ENCODE results near the gene STXBP6.
"Not testable (repeated sequence)": the region's sequence is repeated elsewhere in the genome, so short reads cannot be mapped to it uniquely, and the experiment has no call there.

The STXBP6 gene

DNA sequence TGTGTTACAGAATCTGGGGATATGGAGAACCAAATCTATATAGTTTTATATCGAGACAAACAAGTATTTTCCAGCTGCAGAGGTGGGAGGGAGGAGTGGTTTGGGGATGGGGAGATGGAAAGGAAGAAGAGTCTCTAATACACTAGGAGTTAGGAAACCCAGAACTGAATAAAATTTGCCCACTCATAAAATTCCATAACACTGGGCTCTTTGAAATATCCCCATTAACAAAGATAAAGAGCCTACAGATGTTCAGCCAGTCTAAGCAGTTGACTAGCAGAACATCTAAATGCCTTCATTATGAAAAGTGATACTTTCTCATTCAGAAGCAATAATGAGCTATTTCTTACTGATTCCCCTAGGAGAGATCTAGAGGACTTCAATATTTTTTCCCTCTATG, 264.2 kb downstream of the STXBP6 start:
- DNase-seq, result no peak

DNA sequence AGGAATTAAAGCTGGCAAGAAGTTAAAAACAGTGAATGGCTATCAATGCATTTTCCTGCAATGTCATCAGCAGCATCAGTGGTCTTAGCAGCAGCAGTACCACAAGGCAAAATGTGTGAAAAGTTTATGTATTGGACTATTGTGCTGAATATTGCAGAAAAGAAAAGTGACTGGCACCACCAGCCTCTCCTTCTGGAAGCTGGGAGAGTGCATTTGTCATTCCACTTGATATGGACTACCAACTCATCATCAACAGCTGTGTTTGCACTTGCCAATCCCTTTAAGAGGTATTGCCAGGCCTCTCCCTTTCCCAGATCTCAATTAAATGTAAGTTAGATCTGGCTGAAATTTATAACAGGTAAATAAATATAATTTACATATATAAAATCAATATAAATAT, 265.0 kb downstream of the STXBP6 start:
- no peak for DNase-seq

DNA sequence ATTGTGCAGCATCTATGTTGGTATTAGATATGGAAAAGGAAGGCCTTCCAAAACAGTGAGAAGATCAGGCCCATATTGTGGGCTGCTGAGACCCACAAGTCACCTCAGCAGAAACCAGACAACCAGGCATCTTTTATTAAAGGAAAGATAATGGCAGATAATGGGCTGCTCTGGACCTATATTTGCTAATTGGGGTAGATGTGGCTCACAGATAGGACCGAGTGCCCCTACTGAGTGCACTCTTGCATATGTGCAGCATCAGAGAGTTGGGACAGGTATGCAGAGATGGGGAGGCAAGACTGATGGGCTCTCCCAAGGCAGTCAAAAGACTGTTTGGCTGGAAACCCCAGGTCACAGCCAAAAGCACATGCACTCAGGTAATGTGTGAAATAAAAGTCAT, 266.2 kb downstream of the STXBP6 start:
- no peak for DNase-seq

DNA sequence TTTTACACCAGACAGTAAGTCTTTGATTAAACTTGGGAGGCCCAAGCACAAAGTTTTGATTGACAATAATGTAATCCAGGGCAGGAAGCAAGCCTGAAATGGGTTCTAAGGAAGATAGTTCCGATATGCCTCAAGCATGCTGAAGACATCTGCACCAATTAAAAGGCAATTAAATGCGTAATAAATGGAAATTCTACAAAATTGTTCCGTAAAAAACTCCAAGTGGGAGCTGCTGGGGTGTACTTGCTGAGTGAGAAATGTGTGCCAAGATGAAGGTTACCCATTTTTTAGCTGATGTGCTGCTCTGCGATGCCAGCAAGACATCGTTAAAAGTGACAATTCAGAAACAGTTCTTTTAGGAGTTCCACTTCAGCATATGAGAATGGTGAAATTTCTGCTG, 269.7 kb downstream of the STXBP6 start:
- no peak for DNase-seq

DNA sequence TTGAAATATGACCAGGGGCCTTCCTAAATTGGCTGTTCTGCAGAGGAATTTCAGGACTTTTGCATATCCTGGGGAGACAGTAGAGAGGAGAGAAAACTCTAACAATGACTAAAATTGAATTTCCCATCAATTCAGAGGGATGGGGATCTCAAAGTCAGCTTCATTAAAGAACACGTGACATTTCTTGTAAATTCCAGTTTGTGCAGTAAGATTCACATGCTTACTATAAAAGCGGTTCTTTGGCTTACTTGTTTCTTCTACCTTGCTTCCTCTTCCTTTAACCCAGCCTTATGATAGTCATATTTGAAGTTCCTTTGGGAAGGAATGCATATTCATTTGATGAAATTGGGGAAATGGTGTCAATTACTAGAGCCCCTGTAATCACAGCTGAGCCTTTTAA, 272.3 kb downstream of the STXBP6 start:
- no peak for DNase-seq

DNA sequence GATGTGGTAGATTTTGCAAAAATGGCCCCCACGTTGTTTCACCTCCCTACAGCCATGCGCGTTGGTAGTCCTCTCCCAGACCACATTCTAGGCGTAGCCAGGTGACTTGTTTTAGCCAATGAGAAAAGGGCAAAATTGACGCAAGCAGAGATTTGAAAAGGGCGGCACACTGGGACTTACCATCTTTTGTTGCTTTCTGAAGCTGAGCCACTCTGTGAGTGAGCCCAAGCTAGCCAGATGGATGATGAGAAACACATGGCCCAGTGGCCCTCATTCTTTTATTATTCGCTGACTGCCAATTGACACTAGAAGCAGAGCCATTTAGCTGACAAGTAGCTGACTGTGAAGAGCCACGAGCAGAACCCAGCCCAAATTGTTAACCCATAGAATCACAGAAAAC, 274.0 kb downstream of the STXBP6 start:
- no peak for DNase-seq

DNA sequence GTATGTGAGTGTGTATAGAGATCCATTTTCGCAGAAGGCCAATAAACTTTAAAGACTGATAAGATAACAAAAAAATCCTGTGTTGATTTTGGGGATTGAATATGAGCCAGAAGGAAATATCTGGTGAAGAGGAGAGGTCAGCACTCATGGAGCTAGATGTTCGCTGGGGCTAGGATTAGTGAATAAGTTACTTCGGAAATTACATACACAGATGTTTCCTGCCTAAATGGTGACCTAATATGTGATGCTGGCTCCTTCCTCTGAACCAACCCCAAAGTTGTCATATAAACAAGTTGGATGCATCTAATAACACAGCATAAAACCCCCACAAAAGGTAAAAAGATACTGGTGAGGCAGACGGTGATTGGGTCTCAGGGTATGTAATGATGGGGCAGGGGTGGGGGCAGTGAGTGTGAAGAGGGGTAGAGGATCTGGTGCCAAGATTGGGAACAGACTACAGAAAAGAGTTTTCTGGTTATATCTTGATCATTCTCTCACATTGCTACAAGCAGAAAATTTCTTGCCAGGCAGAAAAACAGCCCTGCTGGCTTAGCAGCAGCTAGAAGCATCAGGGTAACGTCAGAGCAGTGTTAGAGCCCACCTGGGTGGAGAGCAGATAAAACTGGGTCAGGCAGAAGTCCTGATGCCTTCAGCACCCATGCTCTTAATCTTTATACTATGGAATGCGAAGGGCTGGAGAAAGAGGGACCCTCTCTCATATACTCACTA, 275.6 kb downstream of the STXBP6 start:
- no peak for DNase-seq

DNA sequence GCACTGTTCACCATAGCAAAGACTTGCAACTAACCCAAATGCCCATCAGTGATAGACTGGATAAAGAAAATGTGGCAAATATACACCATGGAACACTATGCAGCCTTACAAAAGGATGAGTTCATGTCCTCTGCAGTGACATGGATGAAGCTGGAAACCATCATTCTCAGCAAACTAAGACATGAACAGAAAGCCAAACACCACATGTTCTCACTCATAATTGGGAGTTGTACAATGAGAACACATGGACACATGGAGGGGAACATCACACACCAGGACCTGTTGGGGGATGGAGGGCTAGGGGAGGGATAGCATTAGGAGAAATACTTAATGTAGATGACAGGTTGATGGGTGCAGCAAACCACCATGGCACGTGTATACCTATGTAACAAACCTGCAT, 276.4 kb downstream of the STXBP6 start:
- not testable (repeated sequence) for DNase-seq

DNA sequence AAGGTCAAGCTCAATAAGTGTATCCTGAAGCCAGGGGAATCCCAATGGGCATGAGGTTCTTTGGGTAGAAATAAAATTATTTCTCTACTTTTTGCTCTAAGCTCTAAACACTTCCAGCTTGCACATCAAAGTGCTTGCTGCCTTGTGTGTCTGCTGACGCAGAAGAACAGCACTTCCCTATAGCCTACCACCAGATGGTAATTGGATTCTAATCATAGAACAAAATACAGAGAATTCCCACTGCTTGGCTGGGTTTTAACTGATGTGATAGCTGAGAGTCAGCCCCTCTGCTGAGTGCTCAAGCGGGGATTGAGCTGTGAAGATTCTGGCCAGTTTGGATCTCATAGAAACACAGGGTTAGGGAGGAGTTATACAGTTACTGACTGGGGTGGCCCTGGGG, 283.5 kb downstream of the STXBP6 start:
- no peak for DNase-seq

DNA sequence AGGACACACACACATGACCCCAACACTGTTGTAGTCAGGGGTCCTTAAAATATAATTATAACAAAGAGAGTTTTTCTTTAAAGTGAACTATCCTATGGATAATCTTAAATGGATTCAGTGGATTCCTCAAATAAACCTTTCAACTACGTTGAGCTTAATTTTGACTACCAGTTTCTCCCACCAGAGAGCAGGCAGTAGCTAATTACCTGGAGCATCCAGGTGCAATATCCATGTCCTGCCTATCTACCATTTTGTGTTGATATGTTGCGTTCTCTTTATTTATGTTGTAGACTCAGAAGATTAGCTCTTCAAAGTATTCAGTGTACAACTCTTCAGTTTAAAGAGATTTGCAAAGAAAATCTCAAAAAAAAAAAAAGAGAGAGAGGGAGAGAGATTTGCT, 288.8 kb downstream of the STXBP6 start:
- no peak for DNase-seq

Data from fibroblast of skin of right quadriceps (primary cell).